ENCODE data around the gene RARRES1.
"Not testable (repeated sequence)": the region's sequence is repeated elsewhere in the genome, so short reads cannot be mapped to it uniquely, and the experiment has no call there.

The RARRES1 gene

DNA sequence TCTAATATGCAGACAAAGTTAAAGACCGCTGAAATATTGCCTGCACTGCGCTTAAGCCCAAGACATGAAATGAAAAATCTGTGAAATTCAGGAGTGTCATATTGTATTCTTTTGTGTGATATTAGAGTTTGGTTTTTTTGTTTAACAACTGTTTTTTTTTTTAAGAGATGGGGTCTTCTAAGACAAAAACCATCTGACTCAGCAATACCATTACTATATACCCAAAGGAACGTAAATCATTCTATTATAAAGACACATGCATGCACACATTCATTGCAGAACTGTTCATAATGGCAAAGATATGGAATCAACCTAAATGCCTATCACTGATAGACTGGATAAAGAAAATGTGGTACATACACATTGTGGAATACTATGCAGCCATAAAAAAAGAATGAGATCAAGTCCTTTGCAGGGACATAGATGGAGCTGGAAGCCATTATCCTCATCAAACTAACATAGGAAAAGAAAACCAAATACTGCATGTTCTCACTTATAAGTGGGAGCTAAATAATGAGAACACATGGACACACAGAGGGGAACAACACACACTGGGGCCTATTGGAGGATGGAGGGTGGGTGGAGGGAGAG lies 38.3 kb downstream of the RARRES1 start:
- DNase-seq (ENCODE audit: low spot score) = not testable (repeated sequence)

DNA sequence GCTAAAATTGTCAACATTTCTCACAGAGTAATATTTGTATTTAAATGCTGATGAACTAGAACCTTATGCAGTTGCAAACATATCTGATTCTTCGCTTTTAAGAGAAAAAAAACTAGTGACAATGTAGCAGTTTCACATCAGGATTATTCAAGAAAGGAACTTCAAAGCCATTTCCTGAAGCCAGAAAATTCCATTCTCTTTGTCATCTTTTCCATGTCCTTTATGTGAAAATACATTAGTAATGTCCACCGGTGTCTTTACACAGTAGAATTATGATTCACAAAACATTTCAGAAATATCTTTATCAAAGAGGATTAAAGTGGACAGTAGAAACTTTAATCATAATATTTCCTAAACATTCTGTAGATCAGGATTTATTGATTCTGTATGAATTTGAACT lies 47.1 kb downstream of the RARRES1 start:
- DNase-seq (ENCODE audit: low spot score) = no peak

DNA sequence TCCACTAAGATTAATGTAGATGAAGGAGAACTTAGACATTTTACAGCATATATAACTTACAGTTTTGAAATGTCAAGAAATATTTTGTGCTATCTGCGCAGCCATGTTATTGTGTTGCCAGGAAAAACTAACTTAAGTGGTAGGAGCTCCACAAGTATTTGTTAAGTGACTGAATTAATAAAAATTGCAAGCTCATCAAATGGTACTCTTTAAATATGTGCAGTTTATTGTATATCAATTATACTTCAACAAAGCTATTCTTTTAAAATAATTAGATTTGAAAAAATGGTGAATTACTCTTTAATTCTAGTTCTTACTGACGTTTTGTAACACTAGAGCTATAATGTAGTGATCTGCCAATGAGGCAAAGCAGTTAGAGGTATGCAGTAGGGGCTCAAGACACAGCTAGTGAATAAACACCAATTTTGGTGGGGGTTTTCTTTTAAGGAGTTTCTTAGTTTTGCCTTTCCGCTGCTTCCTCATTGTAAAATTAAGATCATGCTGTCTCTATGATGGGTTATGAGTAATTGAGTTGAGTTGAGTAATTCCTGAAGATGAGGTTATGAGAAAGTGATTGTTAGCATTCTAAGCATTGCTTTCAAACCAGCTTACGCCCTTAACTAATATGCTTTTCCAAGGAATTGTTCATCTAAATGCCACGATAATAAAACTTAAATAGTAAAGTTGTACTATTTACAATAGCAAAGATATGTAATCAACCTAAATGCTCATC lies 48.9 kb downstream of the RARRES1 start:
- DNase-seq (ENCODE audit: low spot score) = peak; percentile 38

DNA sequence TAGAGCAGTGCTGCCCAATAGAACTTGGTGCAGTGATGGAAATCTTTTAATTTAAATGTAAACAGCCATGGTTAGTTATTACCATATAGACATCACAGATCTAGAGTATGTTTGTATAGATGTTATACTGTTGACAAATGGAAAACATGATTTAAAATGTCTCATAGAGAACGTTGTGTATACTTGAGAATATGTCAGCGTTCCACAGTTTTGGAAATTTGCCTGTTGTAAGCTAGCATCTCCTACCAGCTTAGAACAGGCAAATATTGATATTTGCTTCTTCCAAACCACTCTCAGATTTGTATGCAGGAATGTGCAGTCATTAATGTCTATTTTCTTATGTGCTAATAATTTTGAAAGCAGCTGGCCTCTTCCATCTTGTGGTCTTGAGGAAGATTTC lies 51.4 kb downstream of the RARRES1 start:
- DNase-seq (ENCODE audit: low spot score) = no peak

DNA sequence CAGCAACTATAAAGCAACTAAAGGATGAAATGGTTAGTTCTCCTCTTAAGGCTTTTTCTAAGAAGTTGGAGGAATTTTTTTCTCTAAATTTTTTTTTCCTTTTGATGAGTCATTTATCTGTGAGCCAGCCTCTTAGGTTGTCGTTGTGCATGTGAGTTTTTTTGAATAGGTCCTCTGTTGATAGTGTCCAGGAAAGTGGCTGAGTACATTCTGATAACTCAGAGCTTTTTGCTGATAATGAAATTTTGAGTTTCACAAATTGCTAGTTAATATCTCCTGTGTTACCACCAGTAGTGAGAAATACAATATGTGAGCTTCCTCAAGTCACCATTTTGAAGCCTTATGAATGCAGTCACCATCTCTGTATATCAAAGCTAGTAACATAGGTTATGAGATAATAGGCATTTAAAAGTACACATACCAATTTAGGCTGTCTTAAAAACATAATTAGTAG lies 52.7 kb downstream of the RARRES1 start:
- DNase-seq (ENCODE audit: low spot score) = peak; percentile 12

DNA sequence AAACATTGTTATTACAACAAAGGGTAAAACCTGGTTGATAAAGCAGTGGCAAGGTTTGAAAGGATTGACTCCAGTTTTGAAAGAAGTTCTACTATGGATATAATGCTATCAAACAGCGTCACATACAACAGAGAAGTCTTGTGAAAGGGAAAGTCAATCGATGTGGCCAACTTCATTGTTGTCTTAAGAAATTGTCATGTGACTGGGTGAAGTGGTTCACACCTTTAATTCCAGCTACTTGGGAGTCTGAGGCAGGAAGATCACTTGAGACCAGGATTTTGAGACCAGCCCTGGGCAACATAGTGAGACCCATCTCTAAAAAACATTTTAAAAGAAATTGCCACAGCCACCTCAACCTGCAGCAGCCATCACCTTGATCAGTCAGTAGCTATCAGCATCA lies 53.6 kb downstream of the RARRES1 start:
- no peak for DNase-seq (ENCODE audit: low spot score)

- peak; percentile 86 for DNase-seq (ENCODE audit: low spot score)
These were observed 59.8 kb downstream of the RARRES1 start, which contains the start of gene LXN for GRCh38 chr3:158672215-158673176. Gene LXN (minus strand): TSS chr3:158672648. CDS start chr3:158672478, 170 bp downstream.

DNA sequence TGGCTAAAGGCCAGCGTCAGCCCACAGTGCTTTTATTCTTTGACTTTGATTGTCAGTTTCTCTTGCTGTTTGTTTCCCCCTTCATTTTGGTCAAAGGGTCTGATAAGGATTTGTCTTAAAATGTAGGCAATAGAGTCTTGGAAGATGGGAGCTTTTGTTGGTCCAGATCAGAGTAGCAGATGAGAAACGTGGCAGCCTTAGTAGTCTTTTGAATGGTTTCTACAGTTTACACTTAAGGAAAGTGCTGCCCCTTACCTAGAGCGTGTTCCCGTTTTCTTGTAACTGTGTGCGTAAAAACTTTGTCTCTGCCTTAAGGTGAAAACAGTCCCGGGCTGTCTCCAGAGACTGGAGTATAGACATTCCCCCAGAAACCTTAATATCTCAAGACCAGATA lies 60.4 kb downstream of the RARRES1 start:
- DNase-seq (ENCODE audit: low spot score) = peak; percentile 7

DNA sequence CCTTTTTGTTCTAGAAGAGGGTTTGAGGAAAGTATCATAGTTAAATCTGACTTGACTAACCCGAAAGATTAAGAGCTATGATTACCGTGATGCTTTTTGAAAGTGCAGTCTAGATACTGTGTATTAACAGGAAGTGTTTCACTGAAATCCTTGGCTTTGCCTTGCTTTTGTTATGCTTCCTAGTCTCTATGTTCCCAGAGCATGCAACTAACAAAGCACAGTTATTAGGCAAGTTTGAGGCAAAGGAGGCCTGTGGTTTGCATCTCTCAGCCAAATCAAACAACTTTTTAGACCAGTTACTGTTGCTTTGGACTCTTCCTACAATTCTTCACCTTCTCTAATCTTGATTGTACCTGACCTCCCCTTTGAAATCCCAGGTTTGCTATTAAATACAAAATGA lies 63.8 kb downstream of the RARRES1 start:
- no peak for DNase-seq (ENCODE audit: low spot score)

- DNase-seq (ENCODE audit: low spot score) = no peak
These were observed 65.8 kb downstream of the RARRES1 start for GRCh38 chr3:158666416-158666815.

DNA sequence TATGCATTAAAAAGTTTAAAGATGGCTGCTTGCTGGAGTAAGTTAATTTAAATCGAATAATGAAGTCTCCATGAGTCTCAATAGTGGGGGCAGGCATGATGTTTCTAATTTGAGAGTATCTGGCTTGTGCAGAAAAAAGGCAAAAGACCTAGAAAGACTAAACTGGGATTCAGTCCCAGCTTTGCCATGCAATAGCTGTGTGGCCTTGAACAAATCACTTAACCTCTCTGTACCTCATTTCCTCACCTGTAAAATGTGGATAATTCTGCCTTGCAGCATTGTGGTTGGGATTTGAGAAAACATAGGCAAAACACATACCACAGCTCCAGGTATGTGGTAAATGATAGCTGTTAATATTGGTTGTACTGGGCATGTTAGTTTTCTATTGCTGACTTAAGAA lies 68.4 kb downstream of the RARRES1 start:
- no peak for DNase-seq (ENCODE audit: low spot score)

GRCh38 chr3:158663246-158663645 lies 69.0 kb downstream of the RARRES1 start:
- no peak for DNase-seq (ENCODE audit: low spot score)

DNA sequence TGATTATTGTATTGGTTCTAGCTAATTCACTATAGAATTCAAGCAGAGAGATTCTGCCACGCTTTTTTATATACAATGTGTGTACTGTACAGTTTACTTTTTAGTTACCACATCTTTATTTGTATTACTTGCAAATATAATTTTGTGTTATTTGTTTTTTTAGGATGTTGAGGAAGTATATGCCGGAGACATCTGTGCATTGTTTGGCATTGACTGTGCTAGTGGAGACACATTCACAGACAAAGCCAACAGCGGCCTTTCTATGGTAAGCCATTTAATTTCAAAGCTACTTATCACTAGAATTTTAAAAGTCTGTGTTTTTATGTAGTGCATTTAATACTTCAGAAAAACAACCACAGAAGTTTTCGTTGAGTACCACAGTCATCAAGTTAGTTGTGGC lies 71.5 kb downstream of the RARRES1 start:
- DNase-seq (ENCODE audit: low spot score) = no peak

GRCh38 chr3:158659454-158660237 lies 72.6 kb downstream of the RARRES1 start:
- DNase-seq (ENCODE audit: low spot score) = peak; percentile 85

DNA sequence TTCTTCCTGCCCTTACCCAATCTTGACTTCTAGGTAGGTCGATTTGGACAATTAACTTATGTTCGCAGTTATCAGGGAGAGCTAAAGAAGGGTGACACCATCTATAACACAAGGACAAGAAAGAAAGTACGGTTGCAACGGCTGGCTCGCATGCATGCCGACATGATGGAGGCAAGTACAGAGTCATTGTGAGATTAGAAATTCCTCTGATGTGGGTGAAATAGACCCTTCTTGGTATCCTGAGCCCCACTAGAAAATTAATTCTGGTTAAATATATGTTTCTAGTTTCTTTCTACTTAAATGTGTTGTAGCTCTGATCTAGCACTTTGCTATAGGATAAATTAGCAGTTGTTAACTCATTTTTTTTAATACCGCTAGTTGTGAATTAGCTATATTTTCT lies 73.4 kb downstream of the RARRES1 start:
- DNase-seq (ENCODE audit: low spot score) = no peak

DNA sequence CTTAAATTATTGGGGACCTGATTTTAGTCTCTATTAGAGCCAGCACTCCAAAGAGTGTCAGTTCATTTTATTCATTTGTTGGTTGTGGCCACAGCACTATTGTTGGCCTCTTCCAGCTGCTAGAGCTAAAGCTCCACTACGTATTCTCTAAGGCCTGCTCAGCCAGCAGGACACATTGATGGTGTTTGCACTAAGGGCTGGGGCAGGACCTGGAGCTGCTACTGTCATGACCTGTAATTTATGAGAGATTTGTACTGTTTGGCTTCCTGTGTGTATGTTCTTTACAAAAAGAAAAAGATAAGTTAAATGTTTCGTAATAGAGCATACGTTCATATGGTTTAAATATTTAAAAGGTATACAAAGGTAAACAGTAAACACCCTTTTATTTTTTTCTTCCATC lies 79.8 kb downstream of the RARRES1 start:
- DNase-seq (ENCODE audit: low spot score) = no peak

GRCh38 chr3:158651192-158651591 lies 81.1 kb downstream of the RARRES1 start:
- DNase-seq (ENCODE audit: low spot score) = no peak

- DNase-seq (ENCODE audit: low spot score) = no peak
These were observed 82.5 kb downstream of the RARRES1 start for GRCh38 chr3:158649791-158650190.

Measured in AG08395 (cell line).